Measurements from ENCODE around the gene LRGUK. TPM values are rescaled to one million over a fixed set of nuclear protein-coding genes. Genes with fewer than 3 reads are reported as not detected.

Gene LRGUK
- total and polyA plus RNA-seq, 2 donors (not counting 3 experiments of a cell fraction or from before 2014, with no cell fraction given): 0.10 to 0.11 TPM

- peaks cover 11% of the 10 kb centered on the region for H3K4me1 ChIP-seq (ENCODE audit: control insufficient read depth, extremely low read depth, insufficient read depth, low read length)
- ChIA-PET CTCF (no interaction called here), POLR2A (no interaction called here)
- H3K9me1 ChIP-seq (replicated peaks; ENCODE audit: control insufficient read depth, extremely low read depth, insufficient read depth, low read length): no peaks in the 10 kb centered on the region
- TF ChIP-seq POLR2A (IDR thresholded peaks at IDR 0.05; ENCODE audit: low read depth, low read length) (no peak), JUN (IDR thresholded peaks at IDR 0.05; ENCODE audit: borderline replicate concordance, insufficient read depth, insufficient read length, low read depth) (no peak), CTCF (IDR thresholded peaks at IDR 0.05; ENCODE audit: extremely low read depth in 1 of 2, insufficient read depth in 1 of 2, low read depth in 1 of 2, low read length in 2 of 2) (no peak), MAX (IDR thresholded peaks at IDR 0.05; ENCODE audit: insufficient read depth, insufficient read length) (no peak), POLR2AphosphoS5 (IDR thresholded peaks at IDR 0.05; ENCODE audit: insufficient read depth, low read depth, low read length) (no peak), FOS (IDR thresholded peaks at IDR 0.05; ENCODE audit: borderline replicate concordance, insufficient read depth, low read length) (no peak), MYC (IDR thresholded peaks at IDR 0.05; ENCODE audit: low read depth, low read length) (no peak), EZH2 (IDR thresholded peaks at IDR 0.05; ENCODE audit: borderline replicate concordance, low read depth, low read length, severe bottlenecking) (no peak), GATA2 (IDR thresholded peaks at IDR 0.05; ENCODE audit: insufficient read depth, insufficient read length, low read depth, low read length) (no peak)
- H4K20me1 ChIP-seq (replicated peaks; ENCODE audit: control insufficient read depth, extremely low read depth, insufficient read depth, low read length): no peaks in the 10 kb centered on the region
- H3K4me2 ChIP-seq (ENCODE audit: insufficient read depth, low read length): no peak overlapping the region
- intact Hi-C loops (cut with micrococcal nuclease): no loop called here
- no peak overlapping the region for H3K4me3 ChIP-seq (replicated peaks in 1 of 3; ENCODE audit: insufficient read depth in 1 of 3, low read depth in 1 of 3, low read length in 3 of 3)
- H3K9me3 ChIP-seq (replicated peaks; ENCODE audit: control insufficient read depth, insufficient read depth, low read length): no peaks in the 10 kb centered on the region
- no TSS peak for BruUV-seq (replicated peaks)
- no peak overlapping the region for H3K9ac ChIP-seq (replicated peaks; ENCODE audit: extremely low read depth, insufficient read depth, low read length)
- no peak for DNase-seq (ENCODE audit: low read depth, low spot score)
- no peak overlapping the region for H2AFZ ChIP-seq (ENCODE audit: low read depth, low read length)
- H3K27ac ChIP-seq (ENCODE audit: insufficient read depth, low read depth, low read length): no peak overlapping the region
- FAIRE-seq: no peak
- peaks cover 0 to 2% of the 10 kb centered on the region in 2 experiments for H3K36me3 ChIP-seq (ENCODE audit: control insufficient read depth in 2 of 2, extremely low read depth in 1 of 2, insufficient read depth in 2 of 2, low read length in 2 of 2)
- dilution Hi-C loops (cut with MboI; ENCODE audit: extremely low pct_ligation_motif_present, low sequenced_read_pairs): no loop called here
- no peaks in the 10 kb centered on the region for H3K27me3 ChIP-seq (ENCODE audit: control insufficient read depth in 2 of 2, insufficient read depth in 2 of 2, low read length in 2 of 2)
- H3K79me2 ChIP-seq (ENCODE audit: control insufficient read depth, insufficient read depth, low read length): no peaks in the 10 kb centered on the region
Observed at GRCh38 chr7:134313543-134313942, 186.4 kb downstream of the LRGUK start.

Other genes starting within 250 kb of the LRGUK start
- 20.2 and 22.1 TPM in 2 replicates for gene SLC35B4, start 189.6 kb downstream of the LRGUK start, total RNA-seq
- 13.8 and 17.5 TPM in 2 replicates for gene SLC35B4, start 189.6 kb downstream of the LRGUK start, polyA plus RNA-seq